AG10803 (cell line): ENCODE measurements around the gene ELAVL3.
"Not testable (repeated sequence)": the region's sequence is repeated elsewhere in the genome, so short reads cannot be mapped to it uniquely, and the experiment has no call there.

Experiments
- DNase-seq: peaks from one replicate; pipeline ENCODE4 v3.0.0; 2010; ENCODE audit warnings: low read depth
- H3K4me3 ChIP-seq: 2 replicates; pipeline ENCODE4 v1.5.1; 2011; ENCODE audit warnings: mild to moderate bottlenecking, low read length, control low read depth
- CTCF ChIP-seq: conservative IDR thresholded peaks from 2 replicates; pipeline ENCODE4 v1.5.1; 2011; ENCODE audit warnings: mild to moderate bottlenecking, low read length, control low read depth, inconsistent platforms

The ELAVL3 gene

GRCh38 chr19:11408591-11408990 lies 72.3 kb downstream of the ELAVL3 start:
- DNase-seq = no peak
- no peak for TF ChIP-seq CTCF

GRCh38 chr19:11406703-11407236 lies 74.1 kb downstream of the ELAVL3 start:
- not testable (repeated sequence) for DNase-seq, H3K4me3 ChIP-seq

More at GRCh38 chr19:11408591-11408990, 72.3 kb downstream of the ELAVL3 start:
- no peak overlapping the region for H3K4me3 ChIP-seq

- peak; percentile 24; the same call in 1 of the 2 replicates for TF ChIP-seq CTCF
- no peak for DNase-seq
- H3K4me3 ChIP-seq = no peak overlapping the region
These were observed 74.8 kb downstream of the ELAVL3 start for GRCh38 chr19:11405846-11406643.

- DNase-seq = no peak
- no peak for TF ChIP-seq CTCF
- no peak overlapping the region for H3K4me3 ChIP-seq
These were observed 76.1 kb downstream of the ELAVL3 start for GRCh38 chr19:11404588-11405222.

- no peak for TF ChIP-seq CTCF
- H3K4me3 ChIP-seq = no peak overlapping the region
- no peak for DNase-seq
These were observed 78.9 kb downstream of the ELAVL3 start for GRCh38 chr19:11401808-11402543.
